Kidney (tissue), 14 donors: Measurements from ENCODE around the gene MIER1. TPM values are rescaled to one million over a fixed set of nuclear protein-coding genes. Genes with fewer than 3 reads are reported as not detected.

Source experiments
- DNase-seq, 5 donors: peaks; one replicate each; pipeline ENCODE4 v3.0.0-alpha.2; 2013 to 2020
- FAIRE-seq: peaks from 2 replicates; lab custom pipeline; 2012; peaks lifted over from hg19 to GRCh38; lab: Jason Lieb, UNC
- H3K27ac ChIP-seq, 2 donors: one replicate each; pipeline ENCODE4 v1.7.0; 2013; ENCODE audit warnings: low read depth in 2 of 2, low read length in 2 of 2, inconsistent platforms in 1 of 2
- H3K27me3 ChIP-seq: one replicate; pipeline ENCODE4 v1.7.1; 2013; ENCODE audit warnings: low read length, inconsistent platforms; ENCODE audit not compliant: control insufficient read depth, insufficient read depth
- H3K36me3 ChIP-seq, 3 donors: one replicate each; pipeline versions ENCODE4 v1.7.0 to v1.7.1; 2013; ENCODE audit warnings: low read length in 3 of 3, control low read depth in 1 of 3, inconsistent platforms in 1 of 3; ENCODE audit not compliant: insufficient read depth in 3 of 3, control insufficient read depth in 2 of 3
- H3K4me1 ChIP-seq, 3 donors: one replicate each; pipeline versions ENCODE4 v1.7.0 to v1.7.1; 2013; ENCODE audit warnings: low read length in 3 of 3, inconsistent platforms in 1 of 3, low read depth in 1 of 3; ENCODE audit not compliant: control insufficient read depth in 2 of 3, insufficient read depth in 2 of 3
- H3K4me3 ChIP-seq, 3 donors: one replicate each; pipeline versions ENCODE4 v1.7.0 to v1.8.1; 2013; ENCODE audit warnings: low read length in 3 of 3, control low read depth in 1 of 3, inconsistent platforms in 1 of 3
- H3K9ac ChIP-seq, 3 donors: one replicate each; pipeline versions ENCODE4 v1.7.0 to v1.7.1; 2013; ENCODE audit warnings: low read length in 3 of 3, control low read depth in 1 of 3, inconsistent platforms in 1 of 3
- H3K9me3 ChIP-seq, 3 donors: one replicate each; pipeline versions ENCODE4 v1.7.0 to v1.7.1; 2013; ENCODE audit warnings: low read length in 3 of 3, control low read depth in 1 of 3, inconsistent platforms in 1 of 3; ENCODE audit not compliant: control insufficient read depth in 2 of 3, insufficient read depth in 1 of 3
- CTCF ChIP-seq: IDR thresholded peaks from 3 replicates; pipeline ENCODE4 v1.5.1; 2012; ENCODE audit warnings: mild to moderate bottlenecking, moderate library complexity, borderline replicate concordance; ENCODE audit not compliant: insufficient read depth; ENCODE audit errors: extremely low read depth
- intact Hi-C: fragments of 100-400 bp; cut with DNase I; formaldehyde crosslinking; loops from one replicate; pipeline ENCODE4 v1.11.1; 2022
- polyA plus RNA-seq: library from polyadenylated mRNA; stranded (reverse); fragments of 350-450 nt; fragmentation: Illumina TruSeq; extraction: RNeasy Lipid Tissue Mini Kit (QIAGEN cat#74804); gene quantifications from one replicate; pipeline ENCODE4 v1.2.3, GENCODE V29; 2014; ENCODE audit warnings: low read depth, low replicate concordance; ENCODE audit not compliant: insufficient read depth
- total RNA-seq: library from RNA; stranded (reverse); fragmentation: NEBNext Ultra II Directional; extraction: Animal tissue kit (Norgen Biotek cat#: 25700); gene quantifications from one replicate; pipeline ENCODE4 v1.2.1, GENCODE V29; 2021
- donor health status: control.
- donor health status: control.
- donor health status: control.
- donor health status: control.
- donor health status: control.
- donor health status: DM: yes; HTN: yes; CAD: no.
- donor health status: Normal renal cell carcinoma (clear cell type).

Gene MIER1
- total and polyA plus RNA-seq, 2 donors from 2014 or later: 9.4 to 47.6 TPM

DNA sequence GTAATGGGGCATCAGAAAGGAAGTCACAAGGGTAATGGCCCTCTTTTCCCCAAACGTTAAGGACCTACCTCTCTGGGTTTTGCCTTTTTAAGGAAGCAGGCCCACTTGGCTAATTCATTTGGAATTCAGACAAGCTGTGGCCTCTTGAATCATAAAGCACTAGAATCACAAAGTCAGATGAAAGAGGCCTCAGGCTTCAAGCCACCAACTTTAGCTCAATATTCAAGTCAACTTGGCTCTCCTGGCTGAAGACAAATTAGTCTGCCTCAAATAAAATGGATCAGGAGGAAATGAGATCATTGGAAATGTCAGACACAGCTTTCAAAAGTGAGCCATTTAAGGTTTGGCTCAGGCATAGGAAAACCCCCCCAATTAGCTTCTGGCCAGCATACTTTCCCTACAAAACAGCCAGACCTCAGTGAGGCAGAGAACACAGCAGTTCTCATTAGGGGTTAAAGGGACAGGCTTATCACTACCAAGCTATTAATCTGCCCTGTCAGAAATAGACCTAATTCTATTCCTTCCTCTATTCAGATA, 94.9 kb downstream of the MIER1 start:
- intact Hi-C loops: no loop called here
- H3K9me3 ChIP-seq: no peaks in the 10 kb centered on the region
- DNase-seq (peak in 2 of 5 donors; percentile 21 to 78), FAIRE-seq (no peak)
- no peak overlapping the region for H3K4me3 ChIP-seq
- no peak for TF ChIP-seq CTCF
- peaks cover 0 to 3% (median 0%) of the 10 kb centered on the region in 3 donors for H3K36me3 ChIP-seq
- H3K27me3 ChIP-seq: no peaks in the 10 kb centered on the region
- peak overlapping the region; percentile 5 to 84 for H3K27ac ChIP-seq
- peaks cover 0 to 15% (median 0%) of the 10 kb centered on the region in 3 donors for H3K4me1 ChIP-seq
- no peak overlapping the region for H3K9ac ChIP-seq

DNA sequence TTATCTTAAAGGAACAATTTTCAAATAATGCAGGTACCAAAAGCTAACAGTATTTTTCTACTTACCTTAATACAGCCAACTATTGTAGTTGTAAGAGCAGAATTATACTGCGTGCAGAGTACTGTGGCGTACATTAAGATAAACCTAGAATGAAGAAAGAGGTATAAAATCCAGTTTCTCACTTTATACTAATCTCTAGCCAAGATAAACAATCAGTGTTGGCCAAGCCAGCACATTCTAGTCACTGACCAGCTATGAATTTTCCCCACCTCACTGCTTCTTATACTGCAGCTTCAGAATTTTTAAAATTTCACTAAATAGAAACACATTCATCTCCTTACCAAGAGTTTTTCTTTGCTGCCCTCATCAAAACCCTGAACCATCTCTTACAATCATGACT, 95.5 kb downstream of the MIER1 start:
- Histone ChIP-seq H3K36me3 (peaks cover 0 to 3% (median 0%) of the 10 kb centered on the region in 3 donors), H3K27me3 (no peaks in the 10 kb centered on the region), H3K9me3 (no peaks in the 10 kb centered on the region), H3K4me1 (peaks cover 0 to 15% (median 0%) of the 10 kb centered on the region in 3 donors), H3K4me3 (no peak overlapping the region), H3K9ac (no peak overlapping the region), H3K27ac (peak overlapping the region in 1 of 2 donors; percentile 84)
- TF ChIP-seq CTCF: no peak
- intact Hi-C loops: no loop called here
- DNase-seq: no peak
- no peak for FAIRE-seq

- TF ChIP-seq CTCF: no peak
- H3K36me3 ChIP-seq: peaks cover 0 to 3% (median 0%) of the 10 kb centered on the region in 3 donors
- H3K9me3 ChIP-seq: no peaks in the 10 kb centered on the region
- FAIRE-seq (no peak), DNase-seq (no peak)
- intact Hi-C loops: no loop called here
- H3K27me3 ChIP-seq: no peaks in the 10 kb centered on the region
- peaks cover 0 to 15% (median 0%) of the 10 kb centered on the region in 3 donors for H3K4me1 ChIP-seq
- H3K9ac ChIP-seq: no peak overlapping the region
- no peak overlapping the region for H3K4me3 ChIP-seq
- H3K27ac ChIP-seq: no peak overlapping the region
Measured at GRCh38 chr1:67020765-67021164, 96.0 kb downstream of the MIER1 start.
